CD4-positive, alpha-beta T cell (primary cell): ENCODE data around the gene RSF1. TPM values are rescaled to one million over a fixed set of nuclear protein-coding genes. Genes with fewer than 3 reads are reported as not detected.
"Not testable (repeated sequence)": the region's sequence is repeated elsewhere in the genome, so short reads cannot be mapped to it uniquely, and the experiment has no call there.

ENCODE experiments used
- ATAC-seq: fragments of 200-7000 bp; cut with Tn5 transposase; one replicate; pipeline ENCODE4 v1.10.0; 2022; ENCODE audit warnings: mild to moderate bottlenecking; ENCODE audit not compliant: poor library complexity
- CTCF ChIA-PET: fragments of 350-600 bp; sonication (Branson Sonifier 250); formaldehyde crosslinking; loops from one replicate; lab custom pipeline; 2021; ENCODE audit warnings: antibody characterized with exemption, inconsistent platforms; lab: Charles Lee
- POLR2A ChIA-PET: fragments of 350-600 bp; sonication (Branson Sonifier 250); formaldehyde crosslinking; loops from one replicate; lab custom pipeline; 2021; ENCODE audit warnings: antibody characterized with exemption, inconsistent platforms; lab: Charles Lee
- DNase-seq, 14 experiments: peaks; one replicate each; pipeline ENCODE4 v3.0.0-alpha.2; 2013 to 2020; ENCODE audit warnings: mixed read lengths in 2 of 14
- H3K27ac ChIP-seq, 2 donors: one replicate each; pipeline versions ENCODE4 v1.5.1 to v1.7.0; 2013; ENCODE audit warnings: low read length in 2 of 2, low read depth in 1 of 2, mild to moderate bottlenecking in 1 of 2
- H3K27me3 ChIP-seq, 2 experiments: 1 replicate in 1 of 2; 2 replicates in 1 of 2; pipeline versions ENCODE4 v1.6.1 to v1.7.0; 2013; ENCODE audit warnings: low read length in 2 of 2, control low read depth in 1 of 2, mild to moderate bottlenecking in 1 of 2, moderate library complexity in 1 of 2; ENCODE audit not compliant: insufficient read depth in 2 of 2, control insufficient read depth in 1 of 2
- H3K36me3 ChIP-seq: one replicate; pipeline ENCODE4 v1.6.1; 2013; ENCODE audit warnings: low read length, control low read depth; ENCODE audit not compliant: insufficient read depth
- H3K4me1 ChIP-seq: one replicate; pipeline ENCODE4 v1.6.1; 2013; ENCODE audit warnings: low read length, control low read depth; ENCODE audit not compliant: insufficient read depth
- H3K4me3 ChIP-seq: one replicate; pipeline ENCODE4 v1.5.1; 2013; ENCODE audit warnings: mild to moderate bottlenecking, low read length, moderate library complexity
- H3K9me3 ChIP-seq, 2 experiments: 1 replicate in 1 of 2; 2 replicates in 1 of 2; pipeline versions ENCODE4 v1.6.1 to v1.7.0; 2013; ENCODE audit warnings: low read length in 2 of 2, mild to moderate bottlenecking in 2 of 2, control low read depth in 1 of 2, moderate library complexity in 1 of 2; ENCODE audit not compliant: control insufficient read depth in 1 of 2, insufficient read depth in 1 of 2
- H3K27ac Mint-ChIP-seq: one replicate; pipeline ENCODE4 v1.8.0; 2020; ENCODE audit warnings: mixed read lengths
- H3K27me3 Mint-ChIP-seq: one replicate; pipeline ENCODE4 v1.8.0; 2021; ENCODE audit warnings: mixed read lengths
- H3K36me3 Mint-ChIP-seq: one replicate; pipeline ENCODE4 v1.8.0; 2021; ENCODE audit warnings: low read depth, mixed read lengths
- H3K4me1 Mint-ChIP-seq: one replicate; pipeline ENCODE4 v1.8.0; 2021; ENCODE audit warnings: low read depth, mixed read lengths
- H3K4me3 Mint-ChIP-seq: one replicate; pipeline ENCODE4 v1.8.0; 2020; ENCODE audit warnings: mild to moderate bottlenecking, mixed read lengths
- H3K9me3 Mint-ChIP-seq: one replicate; pipeline ENCODE4 v1.8.0; 2020; ENCODE audit warnings: mixed read lengths
- intact Hi-C, 2 experiments: fragments of 100-400 bp; cut with DNase I in 1 of 2; cut with micrococcal nuclease in 1 of 2; formaldehyde crosslinking; loops; one replicate each; pipeline versions ENCODE4 v1.15.1 to v1.9.0; 2023 to 2025; cut with DNase I, micrococcal nuclease
- total RNA-seq, 174 experiments: library from RNA in 2 of 174; stranded (reverse) in 2 of 174; gene quantifications; one replicate each; pipeline ENCODE4 v1.2.3 and lab custom pipeline; 2021 to 2026
- TF ChIP-seq, protein P1 (sequence below): fragments of 200-600 bp; IDR thresholded peaks from one replicate; pipeline ENCODE4 v1.8.0; 2022; ENCODE audit warnings: antibody characterized with exemption, mild to moderate bottlenecking

The RSF1 gene
- total RNA-seq, 2 experiments from 2014 or later, result 87.7 to 91.9 TPM

DNA sequence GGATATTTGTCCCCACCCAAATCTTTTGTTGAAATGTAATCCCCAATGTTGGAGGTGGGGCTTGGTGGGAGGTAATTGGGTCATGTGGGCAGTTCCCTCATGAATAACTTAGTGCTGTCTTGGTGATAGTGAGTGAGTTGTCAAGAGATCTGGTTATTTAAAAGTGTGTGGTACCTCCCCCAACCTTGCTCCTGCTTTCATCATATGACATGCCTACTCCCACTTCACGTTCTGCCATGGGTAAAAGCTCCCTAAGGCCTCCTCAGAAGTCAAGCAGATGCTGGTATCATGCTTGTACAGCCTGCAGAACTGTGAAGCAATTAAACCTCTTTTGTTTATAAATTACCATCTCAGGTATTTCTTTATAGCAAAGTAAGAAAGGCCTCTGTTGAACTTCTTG, 31.0 kb upstream of the RSF1 start:
- H3K27ac ChIP-seq, result no peak overlapping the region
- no peaks in the 10 kb centered on the region for H3K4me1 Mint-ChIP-seq
- peaks cover 12 to 22% of the 10 kb centered on the region in 2 experiments for H3K9me3 ChIP-seq
- H3K4me1 ChIP-seq, result no peaks in the 10 kb centered on the region
- DNase-seq, result no peak
- H3K36me3 ChIP-seq, result peaks cover 9% of the 10 kb centered on the region
- H3K27me3 ChIP-seq, result no peaks in the 10 kb centered on the region
- ChIA-PET POLR2A (no interaction called here), CTCF (no interaction called here)
- no peak overlapping the region for H3K27ac Mint-ChIP-seq
- no peak overlapping the region for H3K4me3 ChIP-seq
- peaks cover 83% of the 10 kb centered on the region for H3K36me3 Mint-ChIP-seq
- intact Hi-C loops, result no loop called here
- H3K9me3 Mint-ChIP-seq, result peaks cover 9% of the 10 kb centered on the region
- TF ChIP-seq, protein P1, sequence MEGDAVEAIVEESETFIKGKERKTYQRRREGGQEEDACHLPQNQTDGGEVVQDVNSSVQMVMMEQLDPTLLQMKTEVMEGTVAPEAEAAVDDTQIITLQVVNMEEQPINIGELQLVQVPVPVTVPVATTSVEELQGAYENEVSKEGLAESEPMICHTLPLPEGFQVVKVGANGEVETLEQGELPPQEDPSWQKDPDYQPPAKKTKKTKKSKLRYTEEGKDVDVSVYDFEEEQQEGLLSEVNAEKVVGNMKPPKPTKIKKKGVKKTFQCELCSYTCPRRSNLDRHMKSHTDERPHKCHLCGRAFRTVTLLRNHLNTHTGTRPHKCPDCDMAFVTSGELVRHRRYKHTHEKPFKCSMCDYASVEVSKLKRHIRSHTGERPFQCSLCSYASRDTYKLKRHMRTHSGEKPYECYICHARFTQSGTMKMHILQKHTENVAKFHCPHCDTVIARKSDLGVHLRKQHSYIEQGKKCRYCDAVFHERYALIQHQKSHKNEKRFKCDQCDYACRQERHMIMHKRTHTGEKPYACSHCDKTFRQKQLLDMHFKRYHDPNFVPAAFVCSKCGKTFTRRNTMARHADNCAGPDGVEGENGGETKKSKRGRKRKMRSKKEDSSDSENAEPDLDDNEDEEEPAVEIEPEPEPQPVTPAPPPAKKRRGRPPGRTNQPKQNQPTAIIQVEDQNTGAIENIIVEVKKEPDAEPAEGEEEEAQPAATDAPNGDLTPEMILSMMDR, result no peak
- no peak for ATAC-seq
- H3K27me3 Mint-ChIP-seq, result no peaks in the 10 kb centered on the region
- H3K4me3 Mint-ChIP-seq, result no peak overlapping the region

DNA sequence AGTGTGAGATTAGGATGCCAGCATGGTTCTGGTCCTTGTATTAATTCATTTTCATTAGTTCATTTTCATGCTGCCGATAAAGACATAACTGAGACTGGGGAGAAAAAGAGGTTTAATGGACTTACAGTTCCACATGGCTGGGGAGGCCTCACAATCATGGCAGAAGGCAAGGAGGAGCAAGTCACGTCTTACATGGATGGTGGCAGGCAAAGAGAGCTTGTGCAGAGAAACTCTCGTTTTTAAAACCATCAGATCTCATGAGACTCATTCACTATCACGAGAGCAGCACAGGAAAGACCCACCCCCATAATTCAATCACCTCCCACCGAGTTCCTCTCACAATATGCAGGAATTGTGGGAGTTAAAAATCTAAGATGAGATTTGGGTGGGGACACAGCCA, 23.2 kb upstream of the RSF1 start:
- H3K27ac Mint-ChIP-seq, H3K4me1 ChIP-seq, intact Hi-C loops, CTCF ChIA-PET, POLR2A ChIA-PET, H3K27me3 ChIP-seq, DNase-seq, H3K4me1 Mint-ChIP-seq, H3K27ac ChIP-seq, ATAC-seq, H3K4me3 Mint-ChIP-seq, H3K4me3 ChIP-seq, H3K27me3 Mint-ChIP-seq: not testable (repeated sequence)
- Mint-ChIP-seq H3K36me3 (peaks cover 75% of the 10 kb centered on the region), H3K9me3 (peaks cover 10% of the 10 kb centered on the region)
- Histone ChIP-seq H3K9me3 (peaks cover 5 to 10% of the 10 kb centered on the region in 2 experiments), H3K36me3 (peaks cover 12% of the 10 kb centered on the region)

DNA sequence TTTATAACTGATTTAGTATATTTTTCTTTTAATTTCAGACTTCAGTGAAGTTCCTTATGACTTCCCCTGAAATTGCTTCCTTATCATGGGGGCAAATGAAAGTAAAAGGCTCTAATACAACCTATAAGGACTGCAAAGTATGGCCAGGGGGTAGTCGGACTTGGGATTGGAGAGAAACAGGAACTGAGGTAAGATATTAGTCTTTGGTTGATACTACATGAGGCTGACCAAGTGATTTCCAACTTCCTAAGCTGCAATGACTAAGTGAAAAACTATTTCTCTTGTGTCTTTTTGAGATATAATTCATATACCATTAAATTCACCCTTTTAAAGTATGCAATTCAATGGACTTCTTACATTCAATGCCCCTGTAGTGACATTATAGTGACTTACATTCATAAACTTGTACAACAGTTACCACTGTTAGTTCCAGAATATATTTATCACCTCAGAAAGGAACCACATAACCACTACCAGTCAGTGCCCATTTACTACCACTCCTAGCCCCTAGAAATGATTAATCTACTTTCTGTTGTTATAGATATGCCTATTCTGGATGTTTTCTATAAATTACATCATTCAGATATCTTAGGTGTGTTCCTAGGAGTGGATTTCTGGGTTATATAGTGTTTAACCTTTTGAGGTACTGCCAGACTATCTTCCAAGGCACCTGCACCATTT, 22.1 kb upstream of the RSF1 start:
- ATAC-seq (no peak), DNase-seq (no peak)
- no peaks in the 10 kb centered on the region for H3K27me3 ChIP-seq
- intact Hi-C loops, result no loop called here
- no peak overlapping the region for H3K4me3 ChIP-seq
- H3K36me3 ChIP-seq, result peaks cover 12% of the 10 kb centered on the region
- POLR2A ChIA-PET, result no interaction called here
- no peaks in the 10 kb centered on the region for H3K4me1 Mint-ChIP-seq
- H3K27ac ChIP-seq, result no peak overlapping the region
- no peaks in the 10 kb centered on the region for H3K27me3 Mint-ChIP-seq
- H3K4me3 Mint-ChIP-seq, result no peak overlapping the region
- CTCF ChIA-PET, result no interaction called here
- H3K36me3 Mint-ChIP-seq, result peaks cover 67% of the 10 kb centered on the region
- no peaks in the 10 kb centered on the region for H3K4me1 ChIP-seq
- TF ChIP-seq, protein P1, result no peak
- peaks cover 10% of the 10 kb centered on the region for H3K9me3 Mint-ChIP-seq
- H3K27ac Mint-ChIP-seq, result no peak overlapping the region
- H3K9me3 ChIP-seq, result peaks cover 5 to 10% of the 10 kb centered on the region in 2 experiments

DNA sequence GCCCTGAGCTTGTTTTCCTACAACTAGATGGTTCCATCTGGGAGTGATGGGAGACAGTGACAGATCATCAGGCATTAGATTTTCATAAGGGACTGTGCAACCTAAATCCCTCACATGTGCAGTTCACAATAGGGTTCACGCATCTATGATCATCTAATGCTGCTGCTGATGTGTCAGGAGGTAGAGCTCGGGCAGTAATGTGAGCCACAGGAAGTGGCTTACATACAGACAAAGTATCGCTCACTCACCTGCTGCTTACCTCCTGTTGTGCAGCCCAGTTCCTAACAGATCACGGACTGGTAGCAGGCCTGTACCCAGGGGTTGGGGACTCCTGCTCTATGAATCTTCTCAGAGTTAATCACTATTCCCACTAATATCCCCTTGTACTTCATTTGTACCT, 12.8 kb upstream of the RSF1 start:
- intact Hi-C loops, result no loop called here

More for the DNA sequence above, 12.8 kb upstream of the RSF1 start:
- H3K4me1 ChIP-seq, result no peaks in the 10 kb centered on the region
- no peaks in the 10 kb centered on the region for H3K4me1 Mint-ChIP-seq
- H3K36me3 ChIP-seq, result no peaks in the 10 kb centered on the region
- ChIA-PET POLR2A (no interaction called here), CTCF (no interaction called here)
- peak in 1 of 14 experiments; percentile 18 for DNase-seq
- no peak overlapping the region for H3K4me3 Mint-ChIP-seq
- no peak overlapping the region for H3K27ac Mint-ChIP-seq
- no peak overlapping the region for H3K27ac ChIP-seq
- H3K9me3 ChIP-seq, result no peaks in the 10 kb centered on the region
- TF ChIP-seq, protein P1, result no peak
- H3K9me3 Mint-ChIP-seq, result no peaks in the 10 kb centered on the region
- H3K27me3 ChIP-seq, result no peaks in the 10 kb centered on the region
- H3K36me3 Mint-ChIP-seq, result no peaks in the 10 kb centered on the region
- no peak overlapping the region for H3K4me3 ChIP-seq
- H3K27me3 Mint-ChIP-seq, result no peaks in the 10 kb centered on the region
- ATAC-seq, result no peak
